OCI-M2 (cell line): ENCODE results near the gene RUFY4.
"Not testable (repeated sequence)": the region's sequence is repeated elsewhere in the genome, so short reads cannot be mapped to it uniquely, and the experiment has no call there.

Source experiments
- DNase-seq: peaks from one replicate; lab custom pipeline; 2025; ENCODE audit not compliant: unreplicated experiment; lab: John Stamatoyannopoulos, UW

RUFY4 gene

GRCh38 chr2:218030409-218031195 is 38.5 kb upstream of the RUFY4 start:
- no peak for DNase-seq

GRCh38 chr2:218031261-218031660 is 37.8 kb upstream of the RUFY4 start:
- no peak for DNase-seq

GRCh38 chr2:218031771-218032257 is 37.2 kb upstream of the RUFY4 start:
- DNase-seq: no peak

GRCh38 chr2:218032336-218033171 is 36.5 kb upstream of the RUFY4 start:
- DNase-seq: no peak

GRCh38 chr2:218033208-218033589 is 35.9 kb upstream of the RUFY4 start:
- DNase-seq: no peak

- no peak for DNase-seq
Measured at GRCh38 chr2:218033590-218034496, 35.2 kb upstream of the RUFY4 start.

- DNase-seq: not testable (repeated sequence)
Measured at GRCh38 chr2:218034497-218035213, 34.4 kb upstream of the RUFY4 start.

- DNase-seq: no peak
Measured at GRCh38 chr2:218035463-218036100, 33.5 kb upstream of the RUFY4 start.

GRCh38 chr2:218036371-218036770 is 32.7 kb upstream of the RUFY4 start:
- DNase-seq: no peak

GRCh38 chr2:218039171-218039570 is 29.9 kb upstream of the RUFY4 start:
- no peak for DNase-seq

- no peak for DNase-seq
Measured at GRCh38 chr2:218040883-218041282, 28.2 kb upstream of the RUFY4 start.

- DNase-seq: no peak
Measured at GRCh38 chr2:218041302-218042168, 27.5 kb upstream of the RUFY4 start.

GRCh38 chr2:218043100-218043499 is 26.0 kb upstream of the RUFY4 start:
- DNase-seq: no peak

- DNase-seq: no peak
Measured at GRCh38 chr2:218043701-218044109, 25.3 kb upstream of the RUFY4 start.

GRCh38 chr2:218044599-218044998 is 24.5 kb upstream of the RUFY4 start:
- DNase-seq: not testable (repeated sequence)

- no peak for DNase-seq
Measured at GRCh38 chr2:218046238-218046637, 22.8 kb upstream of the RUFY4 start.

GRCh38 chr2:218047536-218048225 is 21.4 kb upstream of the RUFY4 start:
- DNase-seq: no peak

GRCh38 chr2:218051903-218052302 is 17.1 kb upstream of the RUFY4 start:
- DNase-seq: no peak
